WI38 (cell line): ENCODE results near the gene FAM98B.

Source experiments
- H3K4me3 ChIP-seq: 2 replicates; pipeline ENCODE4 v1.5.1; 2011; ENCODE audit warnings: low read depth, mild to moderate bottlenecking, control low read depth, low read length
- CTCF ChIP-seq: IDR thresholded peaks from 2 replicates; pipeline ENCODE4 v1.5.1; 2012; ENCODE audit warnings: low read depth, mild to moderate bottlenecking, control low read depth, low read length

FAM98B gene

GRCh38 chr15:38453971-38454695 is at the start of gene FAM98B:
TSS of gene FAM98B (plus strand) at chr15:38454127. CDS start at chr15:38454162, 35 bp downstream.
- peak within 1 kb of the TSS; percentile 98 for H3K4me3 ChIP-seq
- no peak for TF ChIP-seq CTCF

DNA sequence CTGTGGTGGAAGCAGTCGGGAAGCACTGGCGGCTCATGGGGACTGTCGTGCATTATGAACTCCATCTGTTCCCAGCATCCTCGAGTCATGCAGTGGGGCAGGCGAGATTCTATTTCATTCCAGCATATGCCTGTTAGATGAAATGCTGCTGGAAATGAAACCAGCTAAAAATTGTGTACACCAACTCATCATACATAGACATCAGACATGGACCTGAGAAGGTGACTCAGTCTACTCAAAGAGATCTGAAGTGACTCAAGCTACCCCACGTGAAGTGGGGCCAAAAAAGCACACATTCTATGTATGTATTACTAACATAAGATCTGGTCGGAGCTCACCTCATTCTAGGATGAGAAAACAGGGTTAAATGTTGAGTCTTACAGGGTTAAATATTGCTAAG is 47.5 kb upstream of the FAM98B start:
- TF ChIP-seq CTCF = no peak
- no peak overlapping the region for H3K4me3 ChIP-seq

DNA sequence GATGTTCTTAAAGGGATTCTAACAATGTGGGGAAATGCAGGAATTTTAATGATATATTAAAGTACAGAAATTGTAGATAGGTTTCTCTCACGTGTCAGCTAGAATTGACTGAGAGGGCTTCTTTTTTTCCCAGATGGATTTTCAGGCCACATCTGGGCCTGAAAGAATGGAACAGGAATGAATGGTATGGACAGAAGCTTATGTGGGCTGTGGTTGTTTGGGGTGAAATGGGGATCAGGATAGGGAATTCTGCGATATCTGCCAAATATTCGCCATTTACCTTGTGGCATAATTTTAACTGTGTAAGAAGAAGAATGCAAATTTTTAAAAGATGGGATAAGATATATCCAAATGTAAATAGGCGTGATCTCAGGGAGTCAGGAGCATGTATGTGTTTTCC is 45.4 kb upstream of the FAM98B start:
- TF ChIP-seq CTCF = no peak
- no peak overlapping the region for H3K4me3 ChIP-seq

DNA sequence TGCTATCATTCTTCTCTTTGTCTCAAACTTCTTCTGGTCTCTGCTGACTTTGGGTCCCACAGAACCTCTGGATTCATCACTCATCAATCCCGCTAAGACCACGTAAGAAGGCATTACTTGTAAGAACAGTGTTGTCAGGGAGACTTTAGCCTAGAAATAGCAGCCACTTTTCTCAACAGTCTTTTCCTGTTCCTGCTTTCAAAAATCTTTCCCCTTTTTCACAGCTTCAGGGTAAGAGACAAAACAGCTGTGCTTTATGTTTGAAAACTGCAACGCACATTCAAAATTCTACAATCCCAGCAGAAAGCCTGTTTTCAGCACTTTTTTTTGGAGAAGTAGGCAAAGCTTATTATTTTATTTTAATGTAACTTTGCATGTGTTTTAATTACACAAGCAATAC is 42.0 kb upstream of the FAM98B start:
- no peak for TF ChIP-seq CTCF
- H3K4me3 ChIP-seq = no peak overlapping the region

DNA sequence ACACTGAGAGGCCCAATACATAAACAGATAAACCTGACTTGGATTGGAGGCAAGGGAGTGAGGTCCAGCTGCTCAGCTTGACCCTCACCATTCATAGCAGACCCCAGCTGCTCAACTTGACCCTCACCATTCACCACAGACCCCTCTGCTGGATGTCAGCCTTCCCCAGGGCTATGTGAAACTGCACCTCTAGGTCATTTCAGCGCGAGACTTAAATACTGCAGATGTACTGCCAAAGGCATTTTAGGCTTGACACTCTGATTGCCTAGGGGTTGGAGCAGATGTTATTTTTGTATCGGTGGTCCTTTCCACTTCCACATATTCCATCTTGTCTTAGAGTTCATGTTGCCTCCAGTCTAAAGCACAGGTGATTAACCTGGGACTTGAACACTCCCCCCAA is 41.5 kb upstream of the FAM98B start:
- no peak overlapping the region for H3K4me3 ChIP-seq
- TF ChIP-seq CTCF = no peak

GRCh38 chr15:38414357-38414756 is 39.6 kb upstream of the FAM98B start:
- TF ChIP-seq CTCF = peak; percentile 78
- H3K4me3 ChIP-seq = no peak overlapping the region

- H3K4me3 ChIP-seq = no peak overlapping the region
- TF ChIP-seq CTCF = no peak
These were observed 32.7 kb upstream of the FAM98B start for GRCh38 chr15:38421069-38421690.
